GM19035 (cell line): ENCODE data around the gene CAMK2D.

Experiments used
- ATAC-seq: cut with Tn5 transposase; IDR thresholded peaks from one replicate; pipeline ENCODE4 v1.9.1; 2021; ENCODE audit not compliant: unreplicated experiment

The CAMK2D gene

GRCh38 chr4:113644398-113644797 is 117.1 kb downstream of the CAMK2D start:
- ATAC-seq = no peak

GRCh38 chr4:113643505-113643904 is 118.0 kb downstream of the CAMK2D start:
- ATAC-seq = no peak

GRCh38 chr4:113641025-113641431 is 120.5 kb downstream of the CAMK2D start:
- peak; percentile 78 for ATAC-seq

- ATAC-seq = peak; percentile 34
Measured at GRCh38 chr4:113639326-113639725, 122.2 kb downstream of the CAMK2D start.

- ATAC-seq = no peak
Measured at GRCh38 chr4:113638562-113638832, 123.0 kb downstream of the CAMK2D start.

- no peak for ATAC-seq
Measured at GRCh38 chr4:113637823-113638561, 123.5 kb downstream of the CAMK2D start.

GRCh38 chr4:113637363-113637762 is 124.2 kb downstream of the CAMK2D start:
- ATAC-seq = no peak

GRCh38 chr4:113636877-113637276 is 124.7 kb downstream of the CAMK2D start:
- ATAC-seq = no peak

- ATAC-seq = no peak
Measured at GRCh38 chr4:113636438-113636818, 125.1 kb downstream of the CAMK2D start.

GRCh38 chr4:113635739-113636437 is 125.7 kb downstream of the CAMK2D start:
- no peak for ATAC-seq

GRCh38 chr4:113634081-113634969 is 127.2 kb downstream of the CAMK2D start:
- ATAC-seq = no peak

- ATAC-seq = no peak
Measured at GRCh38 chr4:113633467-113633866, 128.1 kb downstream of the CAMK2D start.

GRCh38 chr4:113628711-113629110 is 132.8 kb downstream of the CAMK2D start:
- ATAC-seq = no peak

- no peak for ATAC-seq
Measured at GRCh38 chr4:113627321-113627720, 134.2 kb downstream of the CAMK2D start.

- ATAC-seq = no peak
Measured at GRCh38 chr4:113625902-113626301, 135.6 kb downstream of the CAMK2D start.

GRCh38 chr4:113623274-113623894 is 138.2 kb downstream of the CAMK2D start:
- no peak for ATAC-seq

GRCh38 chr4:113621633-113622032 is 139.9 kb downstream of the CAMK2D start:
- ATAC-seq = no peak

- no peak for ATAC-seq
Measured at GRCh38 chr4:113620032-113620431, 141.5 kb downstream of the CAMK2D start.

GRCh38 chr4:113619526-113619925 is 142.0 kb downstream of the CAMK2D start:
- ATAC-seq = no peak

GRCh38 chr4:113618205-113618604 is 143.3 kb downstream of the CAMK2D start:
- ATAC-seq = no peak

GRCh38 chr4:113617195-113617594 is 144.3 kb downstream of the CAMK2D start:
- no peak for ATAC-seq
